GM19467 (cell line): ENCODE results near the gene FANCM.
A peak's percentile ranks its signal among the peaks of the same experiment; 100 is the strongest.

Experiments used
- ATAC-seq: cut with Tn5 transposase; IDR thresholded peaks from one replicate; pipeline ENCODE4 v1.9.1; 2021; ENCODE audit warnings: mild to moderate bottlenecking, moderate library complexity; ENCODE audit not compliant: unreplicated experiment

The FANCM gene

GRCh38 chr14:45135659-45136395 lies at the start of gene FANCM:
Gene FANCM, plus strand, starts transcription at chr14:45135930. Its CDS starts 102 bp downstream, at chr14:45136032.
- peak; percentile 37 for ATAC-seq

GRCh38 chr14:45089813-45090212 lies 45.9 kb upstream of the FANCM start:
- no peak for ATAC-seq

- ATAC-seq: no peak
Observed at GRCh38 chr14:45091710-45092109, 44.0 kb upstream of the FANCM start.

GRCh38 chr14:45094275-45094674 lies 41.5 kb upstream of the FANCM start:
- ATAC-seq: no peak

GRCh38 chr14:45095143-45095542 lies 40.6 kb upstream of the FANCM start:
- no peak for ATAC-seq

GRCh38 chr14:45096218-45096617 lies 39.5 kb upstream of the FANCM start:
- no peak for ATAC-seq

GRCh38 chr14:45103806-45104205 lies 31.9 kb upstream of the FANCM start:
- no peak for ATAC-seq

GRCh38 chr14:45104561-45104960 lies 31.2 kb upstream of the FANCM start:
- ATAC-seq: no peak

- no peak for ATAC-seq
Observed at GRCh38 chr14:45112896-45113781, 22.6 kb upstream of the FANCM start.

- no peak for ATAC-seq
Observed at GRCh38 chr14:45114327-45114726, 21.4 kb upstream of the FANCM start.

- ATAC-seq: no peak
Observed at GRCh38 chr14:45118594-45118993, 17.1 kb upstream of the FANCM start.

GRCh38 chr14:45120096-45120495 lies 15.6 kb upstream of the FANCM start:
- ATAC-seq: no peak

- no peak for ATAC-seq
Observed at GRCh38 chr14:45123271-45123670, 12.5 kb upstream of the FANCM start.

- ATAC-seq: no peak
Observed at GRCh38 chr14:45125754-45126153, 10.0 kb upstream of the FANCM start.

- no peak for ATAC-seq
Observed at GRCh38 chr14:45128963-45129629, 6.6 kb upstream of the FANCM start.

GRCh38 chr14:45133683-45134050 lies 2.1 kb upstream of the FANCM start:
- ATAC-seq: no peak

- ATAC-seq: peak; percentile 92
Observed at GRCh38 chr14:45134051-45134958, 1.4 kb upstream of the FANCM start, which contains the start of gene FKBP3. Gene FKBP3, minus strand, starts transcription at chr14:45134481. Its CDS starts 25 bp downstream, at chr14:45134456.

- ATAC-seq: no peak
Observed at GRCh38 chr14:45135156-45135555, 574 bp upstream of the FANCM start.

GRCh38 chr14:45136399-45136798 lies 669 bp downstream of the FANCM start:
- ATAC-seq: no peak

- no peak for ATAC-seq
Observed at GRCh38 chr14:45140661-45141187, 5.0 kb downstream of the FANCM start.
